Activated CD4-positive, alpha-beta T cell treated with anti-CD3 and anti-CD28 coated beads, Interleukin-2, amount 50 U/mL, for 16 hours (primary cell): ENCODE data around the gene DES.
"Not testable (repeated sequence)": the region's sequence is repeated elsewhere in the genome, so short reads cannot be mapped to it uniquely, and the experiment has no call there.

ENCODE experiments used
- DNase-seq: peaks from one replicate; pipeline ENCODE4 v3.0.0-alpha.2; 2020

The DES gene

DNA sequence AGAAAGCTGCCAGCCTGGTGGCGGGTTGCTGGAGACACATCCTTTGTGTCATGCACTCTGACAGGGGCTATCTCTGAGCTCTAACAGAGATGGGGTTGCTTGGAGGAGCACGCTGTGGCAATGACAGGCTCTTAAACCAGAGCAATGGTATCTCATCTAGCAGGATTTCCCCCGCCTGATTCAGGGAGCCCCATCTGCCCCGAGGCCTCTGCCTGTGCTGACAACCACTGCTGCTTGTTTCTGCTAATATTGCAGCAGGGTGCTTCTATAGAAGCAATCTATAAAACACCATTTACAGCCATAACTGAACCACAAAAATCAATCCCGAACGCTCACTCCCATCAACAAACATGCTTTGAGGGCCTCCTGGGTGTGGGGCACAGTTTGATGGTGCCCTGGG is 17.6 kb upstream of the DES start:
- no peak for DNase-seq

DNA sequence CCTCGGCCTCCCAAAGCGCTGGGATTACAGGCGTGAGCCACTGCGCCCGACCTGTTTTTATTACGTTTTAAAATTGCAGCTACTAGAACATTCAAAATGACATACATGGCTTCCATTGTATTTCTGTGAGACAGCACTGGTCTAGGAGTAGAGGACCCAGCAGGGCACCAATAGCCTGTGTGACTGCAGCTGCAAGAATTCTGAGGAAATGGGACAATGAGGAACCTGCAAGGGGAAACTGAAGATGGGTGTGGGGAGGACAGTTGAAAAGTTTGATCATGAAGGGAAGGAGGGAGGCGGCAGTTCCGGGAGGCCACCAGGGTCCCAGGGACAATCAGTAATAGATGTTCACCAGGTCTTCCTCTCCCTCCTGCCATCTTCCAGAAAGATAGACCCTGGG is 16.6 kb upstream of the DES start:
- DNase-seq, result no peak

DNA sequence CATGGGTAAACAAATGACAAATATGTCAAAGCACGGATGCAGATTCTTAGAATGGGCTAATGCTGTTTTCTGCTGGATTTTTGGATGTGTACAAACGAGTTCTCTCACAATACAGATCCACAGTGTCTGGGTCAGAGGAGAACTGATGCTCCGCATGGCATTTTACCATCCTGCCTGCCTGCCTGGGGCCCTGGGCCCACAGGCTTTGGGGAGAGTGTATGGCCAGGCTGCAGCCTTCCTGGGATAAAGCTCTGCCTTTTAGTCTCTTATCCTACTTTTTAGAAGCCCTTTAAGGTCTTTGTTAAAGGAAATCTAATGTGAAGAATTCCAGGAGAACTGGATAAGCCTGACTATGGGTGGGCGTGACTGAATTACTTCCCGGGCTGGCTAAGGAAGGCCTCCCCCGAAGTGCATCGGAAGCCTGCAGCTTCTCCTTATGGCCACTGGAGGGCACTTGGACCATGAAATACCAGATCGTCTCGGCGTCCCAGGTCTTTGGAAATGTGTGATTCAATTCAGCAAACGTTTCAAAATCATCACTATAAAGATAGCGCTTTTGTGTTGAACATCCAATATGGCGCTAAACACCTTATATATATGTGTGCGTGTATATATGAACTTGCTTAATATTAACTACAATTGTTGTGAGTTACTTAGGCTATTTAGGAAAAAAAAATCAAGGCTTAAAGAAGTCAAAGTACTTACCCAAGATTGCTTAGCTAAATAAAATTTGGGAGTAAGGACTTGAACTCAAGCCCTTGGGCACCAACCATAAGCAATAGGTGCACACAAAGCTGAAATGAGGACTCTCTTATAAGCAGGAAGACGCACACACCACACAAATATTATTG is 15.3 kb upstream of the DES start:
- DNase-seq, result peak; percentile 65

DNA sequence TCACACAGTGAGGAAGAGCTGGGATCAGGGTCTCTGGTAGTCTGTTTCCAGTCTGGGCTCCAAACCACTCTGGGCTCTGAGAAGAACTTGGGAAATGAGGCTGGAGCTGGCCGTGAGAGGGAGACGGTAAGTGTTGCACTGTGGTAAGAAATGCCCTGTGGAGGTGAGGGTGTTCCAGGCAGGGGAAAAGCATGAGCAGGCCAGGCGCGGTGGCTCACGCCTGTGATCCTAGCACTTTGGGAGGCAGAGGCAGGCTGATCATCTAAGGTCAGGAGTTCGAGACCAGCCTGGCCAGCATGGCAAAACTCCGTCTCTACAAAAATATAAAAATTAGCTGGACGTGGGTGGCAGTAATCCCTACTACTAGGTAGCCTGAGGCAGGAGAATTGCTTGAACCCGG is 14.3 kb upstream of the DES start:
- no peak for DNase-seq

DNA sequence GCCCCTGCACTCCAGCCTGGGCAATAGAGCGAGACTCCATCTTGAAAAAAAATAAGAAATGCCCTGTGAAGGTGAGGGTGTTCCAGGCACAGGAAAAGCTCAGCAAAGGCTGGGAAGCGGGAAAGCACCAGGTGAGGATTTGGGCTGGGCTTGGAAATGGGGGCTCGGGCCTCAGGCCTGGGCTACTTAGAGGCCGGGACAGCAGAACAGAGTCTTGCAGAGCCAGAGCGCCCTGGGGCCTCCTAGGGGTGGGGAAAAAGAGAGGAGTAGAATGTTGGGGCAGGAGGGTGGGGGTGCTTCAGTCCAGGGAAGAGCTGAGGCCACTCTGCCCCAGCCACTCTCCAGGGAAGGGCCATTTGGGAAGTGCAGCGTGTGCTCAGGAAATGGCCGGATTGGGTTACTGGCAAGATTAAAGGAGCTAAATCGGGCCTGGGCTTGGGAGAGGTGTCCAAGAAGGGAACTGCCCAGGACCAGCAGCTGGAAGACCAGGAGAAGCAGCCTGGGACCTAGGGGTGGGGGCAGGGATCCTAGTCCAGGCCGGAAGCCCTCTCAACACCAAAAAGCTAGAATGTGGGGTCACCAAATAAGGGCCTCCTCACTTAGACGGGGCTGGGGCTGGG is 13.8 kb upstream of the DES start:
- DNase-seq, result no peak

DNA sequence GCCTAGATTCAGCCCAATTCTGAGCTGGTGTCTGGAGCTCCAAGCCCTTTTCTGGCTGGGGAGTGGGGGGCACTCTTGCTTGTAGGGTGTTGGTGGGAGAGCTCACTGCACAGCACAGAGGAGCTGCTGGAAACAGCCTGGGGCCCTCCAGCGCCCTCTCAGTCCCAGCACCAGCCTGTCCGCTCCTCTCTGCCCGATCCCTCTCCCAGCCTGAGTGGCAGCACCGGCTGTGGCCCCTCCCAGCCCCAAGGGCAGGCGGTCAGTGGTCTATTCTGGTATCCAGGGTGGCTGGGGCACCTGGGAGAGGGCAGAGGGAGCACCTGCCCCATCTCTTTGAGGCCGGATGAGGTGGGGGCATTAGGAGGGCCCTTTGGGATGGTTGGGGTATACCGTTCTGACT is 13.2 kb upstream of the DES start:
- no peak for DNase-seq

DNA sequence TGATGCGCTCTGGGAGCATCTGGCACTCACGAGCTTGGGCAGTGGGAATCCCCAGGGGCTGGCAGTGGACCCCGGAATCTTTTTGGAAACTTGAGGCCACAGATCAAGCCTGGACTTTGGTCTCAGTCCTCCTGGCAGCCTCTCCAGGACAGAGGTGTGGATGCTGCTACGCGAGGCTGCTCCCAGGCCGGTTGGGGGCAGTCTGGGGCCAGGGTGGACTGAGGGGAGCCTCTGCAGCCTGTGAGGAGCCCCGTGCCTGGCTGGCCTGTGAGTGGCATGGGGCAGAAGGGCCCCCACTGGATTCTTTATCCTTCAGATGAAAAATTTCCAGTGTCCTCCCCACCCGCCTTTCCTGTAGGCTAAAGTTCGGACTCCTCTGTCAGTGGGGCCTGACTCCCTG is 12.7 kb upstream of the DES start:
- no peak for DNase-seq

DNA sequence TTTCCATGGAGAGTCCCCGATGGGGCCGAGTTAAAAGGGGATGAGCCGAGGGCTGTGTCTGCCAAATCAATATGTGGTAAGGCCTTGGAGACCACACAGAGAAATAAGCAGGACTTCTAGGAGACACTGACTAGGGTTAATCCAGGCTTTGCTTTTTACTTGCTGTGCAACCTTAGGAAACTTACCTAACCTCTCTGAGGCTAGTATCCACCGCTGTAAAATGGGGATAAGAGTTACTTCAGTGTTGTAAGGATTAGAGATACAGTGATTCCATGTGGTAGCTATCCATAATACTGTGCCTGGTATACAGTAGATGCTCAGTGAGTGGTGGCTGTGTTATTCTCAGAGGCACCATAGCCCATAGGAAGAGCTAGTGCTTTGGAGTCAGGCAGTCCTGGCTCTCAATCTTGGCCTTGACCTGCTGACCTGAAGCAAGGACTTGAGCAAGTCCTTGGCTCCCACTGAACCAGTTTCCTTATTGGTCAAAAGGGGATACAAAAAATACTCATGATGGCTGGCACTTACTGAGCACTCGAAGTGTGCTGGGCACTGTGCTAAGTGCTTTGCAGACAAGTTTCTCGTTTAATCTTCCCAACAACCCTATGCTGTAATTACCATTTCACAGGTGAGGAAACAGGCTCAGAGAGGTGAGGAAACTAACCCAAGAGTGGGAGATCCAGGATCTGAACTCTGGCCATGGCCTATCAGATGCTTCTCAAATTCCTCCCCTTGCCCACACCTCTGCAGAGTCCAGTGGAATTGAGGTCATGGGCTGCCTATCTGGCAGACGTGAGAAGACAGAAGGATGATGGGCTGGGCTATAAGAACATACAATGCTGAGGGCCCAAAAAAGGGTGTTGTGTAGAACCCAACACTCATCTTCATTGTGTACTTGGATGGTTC is 12.0 kb upstream of the DES start:
- no peak for DNase-seq

DNA sequence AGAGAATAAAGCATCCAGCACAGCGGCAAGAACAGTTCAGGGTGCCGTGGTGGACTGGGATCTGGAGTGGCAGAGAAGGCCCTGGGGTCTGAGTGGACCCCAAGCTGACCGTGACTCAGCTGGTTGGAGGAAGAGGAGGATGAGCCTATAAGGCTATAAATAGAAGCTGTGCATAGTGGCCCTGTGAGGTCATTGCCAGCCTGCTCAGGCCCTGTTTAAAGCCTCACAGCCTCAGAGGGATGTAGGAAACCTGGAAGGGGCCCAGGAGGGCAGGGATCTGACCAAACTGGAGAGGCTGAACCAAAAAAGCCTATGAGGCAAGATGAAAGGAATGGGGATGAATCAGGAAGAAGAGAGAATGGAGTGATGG is 11.3 kb upstream of the DES start:
- no peak for DNase-seq

DNA sequence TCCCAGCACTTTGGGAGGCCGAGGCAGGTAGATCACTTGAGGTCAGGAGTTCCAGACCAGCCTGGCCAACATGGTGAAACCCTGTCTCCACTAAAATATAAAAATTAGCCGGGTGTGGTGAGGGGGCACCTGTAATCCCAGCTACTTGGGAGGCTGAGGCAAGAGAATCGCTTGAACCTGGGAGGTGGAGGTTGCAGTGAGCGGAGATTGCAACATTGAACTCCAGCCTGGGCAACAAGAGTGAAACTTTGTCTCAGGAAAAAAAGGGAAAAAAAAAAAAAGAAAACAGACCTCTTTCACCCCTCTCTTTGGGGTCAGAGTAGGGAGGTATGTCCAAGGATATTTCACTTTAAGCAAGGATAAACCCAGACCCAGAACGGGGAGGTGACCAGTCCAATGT is 10.8 kb upstream of the DES start:
- DNase-seq, result not testable (repeated sequence)

DNA sequence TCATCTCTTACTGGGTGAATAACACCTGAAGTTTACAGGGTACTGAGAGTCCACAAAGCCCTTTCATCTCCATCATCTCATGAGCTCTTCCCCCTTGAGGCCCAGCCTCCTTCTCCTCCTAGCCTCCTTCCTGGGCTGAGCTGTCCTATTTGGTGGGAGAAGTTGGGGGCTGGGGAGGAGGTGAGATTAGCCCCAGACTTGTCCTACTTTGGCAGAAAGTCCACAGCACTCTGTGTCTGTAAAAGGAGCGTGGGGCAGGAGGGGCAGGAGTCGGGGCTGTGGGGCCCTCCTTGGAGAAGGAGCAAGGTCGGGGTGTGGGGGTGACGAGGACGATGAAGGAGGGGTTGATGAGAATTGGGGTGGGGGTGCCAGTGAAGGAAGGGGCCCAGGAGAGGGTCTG is 10.0 kb upstream of the DES start:
- no peak for DNase-seq

DNA sequence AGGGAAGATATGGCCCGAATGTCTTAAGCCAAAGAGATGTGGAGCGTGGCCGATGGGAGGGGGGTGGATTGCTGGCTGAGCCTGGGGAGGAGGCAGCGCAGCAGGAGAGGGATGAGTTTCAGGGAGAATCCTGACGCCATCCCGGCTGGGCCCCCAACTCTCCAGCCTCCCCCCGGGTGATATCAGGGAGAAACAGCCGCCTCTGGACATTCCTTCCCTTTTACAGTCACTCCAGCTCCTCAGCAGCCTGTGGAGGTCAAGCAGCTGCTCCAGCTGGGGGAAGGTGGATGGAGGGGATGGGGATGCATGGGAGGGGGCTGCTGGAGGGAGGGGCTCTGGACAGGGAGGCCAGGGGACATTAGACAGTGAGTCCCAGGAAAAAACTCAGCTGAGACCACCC is 9.5 kb upstream of the DES start:
- no peak for DNase-seq

DNA sequence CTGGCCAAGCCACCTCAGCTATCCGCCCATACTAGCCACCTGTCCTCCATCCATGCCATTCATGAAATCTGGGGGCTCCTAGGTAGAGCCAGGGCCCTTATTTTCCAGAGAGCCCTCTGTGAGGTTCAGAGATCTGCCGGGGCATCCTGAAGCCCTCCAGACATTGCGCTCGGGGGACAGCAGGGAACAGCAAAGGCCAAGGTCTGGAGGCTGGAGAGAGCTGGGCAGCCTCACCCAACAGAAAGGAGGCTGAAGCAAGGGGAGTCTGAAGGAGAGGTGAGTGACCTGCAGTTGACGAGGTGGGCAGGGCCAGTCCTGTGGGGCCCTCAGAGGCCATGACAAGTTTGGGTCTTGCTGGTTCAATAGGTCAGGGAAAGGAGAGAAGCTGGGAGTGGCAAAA is 8.6 kb upstream of the DES start:
- no peak for DNase-seq

DNA sequence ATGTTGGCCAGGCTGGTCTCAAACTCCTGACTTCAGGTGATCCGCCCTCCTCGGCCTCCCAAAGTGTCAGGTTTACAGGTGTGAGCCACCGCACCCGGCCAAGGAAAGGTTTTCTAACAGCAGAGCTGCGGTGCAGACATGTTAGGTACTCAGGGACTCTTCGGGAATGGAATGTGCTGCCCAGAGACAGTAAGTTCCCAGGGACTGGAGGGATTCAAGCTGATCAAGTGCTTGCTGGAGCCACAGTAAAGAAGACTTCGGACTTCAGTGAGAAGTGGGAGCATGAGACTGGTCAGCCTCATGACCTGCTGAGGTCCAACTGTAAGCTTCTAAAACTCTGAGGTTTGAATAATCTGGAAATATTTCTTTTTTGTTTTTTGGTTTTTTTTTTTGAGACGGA is 7.8 kb upstream of the DES start:
- DNase-seq, result no peak

DNA sequence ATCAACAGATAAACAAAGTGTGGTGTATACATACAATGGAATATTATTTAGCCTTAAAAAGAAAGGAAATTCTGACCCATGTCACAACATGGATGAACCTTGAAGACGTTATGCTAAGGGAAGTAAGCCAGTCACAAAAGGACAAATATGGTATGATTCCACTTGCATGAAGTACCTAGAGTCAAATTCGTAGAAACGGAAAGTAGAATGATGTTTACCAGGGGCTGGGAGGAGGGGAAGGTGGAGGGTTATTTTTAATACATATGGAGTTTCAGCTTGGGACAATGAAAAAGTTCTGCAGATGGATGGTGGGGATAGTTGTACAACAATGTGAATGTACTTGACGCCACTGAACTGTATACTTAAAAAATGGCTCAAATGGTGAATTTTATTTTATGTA is 3.3 kb upstream of the DES start:
- DNase-seq, result no peak

DNA sequence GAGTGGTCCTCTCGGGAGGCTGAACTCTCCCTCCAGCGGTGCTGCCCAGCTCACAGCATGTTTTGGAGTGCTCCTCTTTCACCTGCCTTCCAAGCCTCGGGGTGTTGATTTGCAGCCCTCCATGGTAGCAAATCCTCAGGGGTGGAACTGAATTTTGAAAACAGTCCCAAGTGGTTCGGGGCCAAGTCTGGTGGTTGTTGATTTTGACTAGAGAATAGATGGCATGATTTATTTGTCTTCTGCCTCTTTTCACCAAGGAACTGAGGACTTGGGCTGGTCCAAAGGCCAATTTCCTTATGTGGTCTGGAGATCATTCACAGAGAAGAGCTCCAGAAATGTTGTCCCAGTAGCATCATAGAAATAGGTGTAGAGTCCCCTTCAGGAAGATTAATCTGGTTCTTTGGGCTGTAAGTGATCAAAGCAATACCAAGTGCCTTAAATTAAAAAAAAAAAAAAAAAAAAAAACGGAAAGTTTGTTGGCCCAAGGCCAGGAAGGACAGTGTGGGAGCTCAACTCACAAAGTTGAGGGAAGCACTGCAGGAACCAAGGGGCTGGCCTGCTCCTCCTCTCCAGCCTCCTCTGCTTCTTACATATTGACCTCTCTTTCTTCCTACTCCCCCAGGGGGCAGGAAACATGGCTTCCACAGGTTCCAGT is 2.5 kb upstream of the DES start:
- no peak for DNase-seq

DNA sequence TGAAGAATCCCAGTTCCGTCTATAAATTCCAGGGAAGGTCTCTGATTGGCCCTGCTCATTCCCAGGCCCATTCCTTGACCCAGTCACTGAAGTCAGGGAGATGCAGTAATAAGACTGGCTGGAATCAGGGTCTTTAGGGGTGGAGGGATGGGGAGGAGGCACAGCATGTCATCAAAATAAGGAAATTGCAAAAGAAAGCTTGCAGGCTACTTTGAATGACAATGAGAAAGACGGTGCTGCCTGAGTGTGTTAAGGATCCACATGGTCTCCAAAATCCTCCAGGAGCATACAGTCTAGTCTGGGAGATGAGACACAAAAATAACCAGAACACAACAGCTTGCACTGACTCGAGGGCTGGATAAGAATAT is 2.0 kb upstream of the DES start:
- DNase-seq, result no peak

DNA sequence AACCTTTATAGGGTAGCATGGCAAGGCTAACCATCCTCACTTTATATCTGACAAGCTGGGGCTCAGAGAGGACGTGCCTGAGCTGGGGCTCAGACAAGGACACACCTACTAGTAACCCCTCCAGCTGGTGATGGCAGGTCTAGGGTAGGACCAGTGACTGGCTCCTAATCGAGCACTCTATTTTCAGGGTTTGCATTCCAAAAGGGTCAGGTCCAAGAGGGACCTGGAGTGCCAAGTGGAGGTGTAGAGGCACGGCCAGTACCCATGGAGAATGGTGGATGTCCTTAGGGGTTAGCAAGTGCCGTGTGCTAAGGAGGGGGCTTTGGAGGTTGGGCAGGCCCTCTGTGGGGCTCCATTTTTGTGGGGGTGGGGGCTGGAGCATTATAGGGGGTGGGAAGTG is 1.2 kb upstream of the DES start:
- DNase-seq, result no peak

DNA sequence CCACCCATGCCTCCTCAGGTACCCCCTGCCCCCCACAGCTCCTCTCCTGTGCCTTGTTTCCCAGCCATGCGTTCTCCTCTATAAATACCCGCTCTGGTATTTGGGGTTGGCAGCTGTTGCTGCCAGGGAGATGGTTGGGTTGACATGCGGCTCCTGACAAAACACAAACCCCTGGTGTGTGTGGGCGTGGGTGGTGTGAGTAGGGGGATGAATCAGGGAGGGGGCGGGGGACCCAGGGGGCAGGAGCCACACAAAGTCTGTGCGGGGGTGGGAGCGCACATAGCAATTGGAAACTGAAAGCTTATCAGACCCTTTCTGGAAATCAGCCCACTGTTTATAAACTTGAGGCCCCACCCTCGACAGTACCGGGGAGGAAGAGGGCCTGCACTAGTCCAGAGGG is 803 bp upstream of the DES start:
- DNase-seq, result no peak

DNA sequence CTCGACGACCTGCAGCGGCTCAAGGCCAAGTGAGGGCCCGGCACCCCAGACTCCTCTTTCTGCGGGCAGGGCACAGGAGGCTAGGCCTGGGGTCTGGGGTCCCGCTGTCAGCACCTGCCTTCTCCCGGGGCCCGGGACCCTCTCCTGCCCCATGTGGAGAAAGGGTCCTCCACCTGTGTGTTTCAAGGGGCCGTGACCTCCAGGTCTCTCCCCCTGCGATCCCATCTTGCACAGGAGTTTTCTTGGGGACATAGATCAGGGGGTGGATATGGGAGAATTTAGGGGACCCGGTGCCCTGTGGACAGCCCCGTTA is 791 bp downstream of the DES start:
- DNase-seq, result no peak

DNA sequence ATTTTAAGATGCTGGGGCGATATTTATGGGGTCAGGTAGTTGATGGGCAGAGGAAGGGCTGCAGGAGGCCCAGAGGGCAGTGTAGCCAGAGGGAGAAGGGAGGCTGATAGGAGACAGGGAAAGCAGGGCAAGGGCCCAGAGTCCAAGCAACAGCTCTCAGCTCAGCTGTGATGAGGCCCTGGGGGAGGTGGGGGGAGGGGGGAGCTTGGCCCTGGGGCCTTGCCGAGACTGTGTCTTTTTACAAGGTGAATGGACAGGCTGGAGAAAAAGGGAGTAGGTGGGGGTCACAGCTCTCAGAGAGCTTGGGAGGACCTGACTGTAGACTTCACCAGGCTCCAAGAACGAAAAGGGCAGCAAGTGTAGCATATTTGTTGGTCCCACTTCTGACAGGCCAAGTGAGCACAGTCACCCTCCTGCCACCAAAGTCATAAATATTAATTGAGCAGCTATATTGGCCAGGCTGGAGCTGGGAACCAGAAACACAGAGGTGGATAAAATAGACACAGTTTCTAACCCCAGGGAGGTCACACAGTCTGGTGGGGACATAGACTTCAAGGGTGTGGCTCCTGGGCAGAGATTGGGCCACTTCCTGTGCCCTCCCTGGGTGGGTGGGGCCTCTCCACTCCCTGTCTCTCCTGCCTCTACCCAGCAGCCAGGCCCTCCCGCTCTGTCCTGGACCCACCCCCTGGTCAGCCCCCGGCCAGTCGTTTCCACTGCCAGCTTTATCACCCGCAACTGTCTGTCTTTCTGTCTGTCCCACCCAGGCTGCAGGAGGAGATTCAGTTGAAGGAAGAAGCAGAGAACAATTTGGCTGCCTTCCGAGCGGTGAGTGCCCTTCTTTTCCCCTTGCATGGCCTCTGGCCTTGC is 1.4 kb downstream of the DES start:
- DNase-seq, result no peak

DNA sequence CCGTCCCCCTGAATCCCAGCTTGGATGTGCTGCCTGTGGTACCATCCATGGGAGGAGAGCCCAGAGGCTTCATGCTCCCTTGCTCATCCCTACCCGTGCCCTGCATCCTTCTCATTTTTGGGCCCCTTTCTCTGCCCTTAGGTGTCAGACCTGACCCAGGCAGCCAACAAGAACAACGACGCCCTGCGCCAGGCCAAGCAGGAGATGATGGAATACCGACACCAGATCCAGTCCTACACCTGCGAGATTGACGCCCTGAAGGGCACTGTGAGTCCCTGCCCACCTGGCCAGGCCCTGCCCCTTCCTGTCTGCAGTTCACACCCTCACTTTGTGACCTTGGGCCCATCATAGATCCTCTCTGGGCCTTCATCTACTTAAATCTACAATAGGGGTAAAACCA is 2.5 kb downstream of the DES start:
- no peak for DNase-seq

DNA sequence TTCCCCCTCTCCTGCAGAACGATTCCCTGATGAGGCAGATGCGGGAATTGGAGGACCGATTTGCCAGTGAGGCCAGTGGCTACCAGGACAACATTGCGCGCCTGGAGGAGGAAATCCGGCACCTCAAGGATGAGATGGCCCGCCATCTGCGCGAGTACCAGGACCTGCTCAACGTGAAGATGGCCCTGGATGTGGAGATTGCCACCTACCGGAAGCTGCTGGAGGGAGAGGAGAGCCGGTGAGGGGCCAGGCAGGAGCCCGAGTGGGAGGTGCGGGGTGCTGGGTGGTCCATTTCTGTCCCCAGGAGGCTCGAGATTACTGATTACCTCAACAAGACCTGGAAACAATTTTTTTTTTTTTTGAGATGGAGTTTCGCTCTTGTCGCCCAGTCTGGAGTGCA is 3.1 kb downstream of the DES start:
- DNase-seq, result no peak
